Kidney (tissue), 14 donors: ENCODE data around the gene FAM13B. TPM values are rescaled to one million over a fixed set of nuclear protein-coding genes. Genes with fewer than 3 reads are reported as not detected.
"Not testable (repeated sequence)": the region's sequence is repeated elsewhere in the genome, so short reads cannot be mapped to it uniquely, and the experiment has no call there.

Experiments
- DNase-seq, 5 donors: peaks; one replicate each; pipeline ENCODE4 v3.0.0-alpha.2; 2013 to 2020
- FAIRE-seq: peaks from 2 replicates; lab custom pipeline; 2012; peaks lifted over from hg19 to GRCh38; lab: Jason Lieb, UNC
- H3K27ac ChIP-seq, 2 donors: one replicate each; pipeline ENCODE4 v1.7.0; 2013; ENCODE audit warnings: low read depth in 2 of 2, low read length in 2 of 2, inconsistent platforms in 1 of 2
- H3K27me3 ChIP-seq: one replicate; pipeline ENCODE4 v1.7.1; 2013; ENCODE audit warnings: low read length, inconsistent platforms; ENCODE audit not compliant: control insufficient read depth, insufficient read depth
- H3K36me3 ChIP-seq, 3 donors: one replicate each; pipeline versions ENCODE4 v1.7.0 to v1.7.1; 2013; ENCODE audit warnings: low read length in 3 of 3, control low read depth in 1 of 3, inconsistent platforms in 1 of 3; ENCODE audit not compliant: insufficient read depth in 3 of 3, control insufficient read depth in 2 of 3
- H3K4me1 ChIP-seq, 3 donors: one replicate each; pipeline versions ENCODE4 v1.7.0 to v1.7.1; 2013; ENCODE audit warnings: low read length in 3 of 3, inconsistent platforms in 1 of 3, low read depth in 1 of 3; ENCODE audit not compliant: control insufficient read depth in 2 of 3, insufficient read depth in 2 of 3
- H3K4me3 ChIP-seq, 3 donors: one replicate each; pipeline versions ENCODE4 v1.7.0 to v1.8.1; 2013; ENCODE audit warnings: low read length in 3 of 3, control low read depth in 1 of 3, inconsistent platforms in 1 of 3
- H3K9ac ChIP-seq, 3 donors: one replicate each; pipeline versions ENCODE4 v1.7.0 to v1.7.1; 2013; ENCODE audit warnings: low read length in 3 of 3, control low read depth in 1 of 3, inconsistent platforms in 1 of 3
- H3K9me3 ChIP-seq, 3 donors: one replicate each; pipeline versions ENCODE4 v1.7.0 to v1.7.1; 2013; ENCODE audit warnings: low read length in 3 of 3, control low read depth in 1 of 3, inconsistent platforms in 1 of 3; ENCODE audit not compliant: control insufficient read depth in 2 of 3, insufficient read depth in 1 of 3
- CTCF ChIP-seq: IDR thresholded peaks from 3 replicates; pipeline ENCODE4 v1.5.1; 2012; ENCODE audit warnings: mild to moderate bottlenecking, moderate library complexity, borderline replicate concordance; ENCODE audit not compliant: insufficient read depth; ENCODE audit errors: extremely low read depth
- intact Hi-C: fragments of 100-400 bp; cut with DNase I; formaldehyde crosslinking; loops from one replicate; pipeline ENCODE4 v1.11.1; 2022
- polyA plus RNA-seq: library from polyadenylated mRNA; stranded (reverse); fragments of 350-450 nt; fragmentation: Illumina TruSeq; extraction: RNeasy Lipid Tissue Mini Kit (QIAGEN cat#74804); gene quantifications from one replicate; pipeline ENCODE4 v1.2.3, GENCODE V29; 2014; ENCODE audit warnings: low read depth, low replicate concordance; ENCODE audit not compliant: insufficient read depth
- total RNA-seq: library from RNA; stranded (reverse); fragmentation: NEBNext Ultra II Directional; extraction: Animal tissue kit (Norgen Biotek cat#: 25700); gene quantifications from one replicate; pipeline ENCODE4 v1.2.1, GENCODE V29; 2021
- donor health status: control.
- donor health status: control.
- donor health status: control.
- donor health status: control.
- donor health status: control.
- donor health status: DM: yes; HTN: yes; CAD: no.
- donor health status: Normal renal cell carcinoma (clear cell type).

FAM13B gene
- total and polyA plus RNA-seq, 2 donors from 2014 or later: 7.6 to 41.8 TPM

GRCh38 chr5:138028971-138029365, 3.9 kb downstream of the FAM13B start:
- H3K4me1 ChIP-seq: peaks cover 0 to 13% (median 9%) of the 10 kb centered on the region in 3 donors
- no peak overlapping the region for H3K9ac ChIP-seq
- H3K27ac ChIP-seq: no peak overlapping the region
- TF ChIP-seq CTCF: no peak
- intact Hi-C loops: no loop called here
- H3K27me3 ChIP-seq: no peaks in the 10 kb centered on the region
- FAIRE-seq (no peak), DNase-seq (no peak)
- H3K4me3 ChIP-seq: no peak overlapping the region
- H3K9me3 ChIP-seq: no peaks in the 10 kb centered on the region
- H3K36me3 ChIP-seq: no peaks in the 10 kb centered on the region

- H3K27me3 ChIP-seq, H3K9ac ChIP-seq, H3K9me3 ChIP-seq, H3K4me3 ChIP-seq, intact Hi-C loops, H3K36me3 ChIP-seq, DNase-seq, FAIRE-seq, H3K27ac ChIP-seq: not testable (repeated sequence)
- peaks cover 0 to 13% (median 6%) of the 10 kb centered on the region in 3 donors for H3K4me1 ChIP-seq
Observed at GRCh38 chr5:138028262-138028970, 4.5 kb downstream of the FAM13B start.

GRCh38 chr5:138026793-138027192, 6.1 kb downstream of the FAM13B start:
- intact Hi-C loops, H3K4me3 ChIP-seq, H3K36me3 ChIP-seq, H3K9me3 ChIP-seq, FAIRE-seq, DNase-seq, H3K27me3 ChIP-seq, H3K27ac ChIP-seq, H3K9ac ChIP-seq: not testable (repeated sequence)
- H3K4me1 ChIP-seq: peaks cover 0 to 11% (median 4%) of the 10 kb centered on the region in 3 donors

GRCh38 chr5:138025285-138025684, 7.6 kb downstream of the FAM13B start:
- intact Hi-C loops: no loop called here
- FAIRE-seq: no peak

More at GRCh38 chr5:138025285-138025684, 7.6 kb downstream of the FAM13B start:
- H3K27ac ChIP-seq: no peak overlapping the region
- no peaks in the 10 kb centered on the region for H3K9me3 ChIP-seq
- no peak for DNase-seq
- H3K4me1 ChIP-seq: peaks cover 0 to 4% (median 0%) of the 10 kb centered on the region in 3 donors
- no peak overlapping the region for H3K4me3 ChIP-seq
- no peaks in the 10 kb centered on the region for H3K36me3 ChIP-seq
- no peaks in the 10 kb centered on the region for H3K27me3 ChIP-seq
- TF ChIP-seq CTCF: no peak
- no peak overlapping the region for H3K9ac ChIP-seq
